Osteoblast (primary cell): ENCODE results near the gene NUDT16. TPM values are rescaled to one million over a fixed set of nuclear protein-coding genes. Genes with fewer than 3 reads are reported as not detected.

Experiments
- DNase-seq: peaks from one replicate; pipeline ENCODE4 v3.0.0; 2011; ENCODE audit warnings: low spot score, mixed read lengths; ENCODE audit not compliant: insufficient read length; ENCODE audit errors: missing footprints
- H2AFZ ChIP-seq: 2 replicates; pipeline ENCODE4 v1.6.0; 2011; ENCODE audit warnings: mild to moderate bottlenecking, low read length
- H3K27ac ChIP-seq: 2 replicates; pipeline ENCODE4 v1.5.1; 2011; ENCODE audit warnings: mild to moderate bottlenecking, low read depth, low read length, moderate library complexity
- H3K27me3 ChIP-seq: 2 replicates; pipeline ENCODE4 v1.6.0; 2012; ENCODE audit warnings: mild to moderate bottlenecking, control low read depth, inconsistent platforms, low read length, moderate library complexity; ENCODE audit not compliant: insufficient read depth
- H3K36me3 ChIP-seq: 2 replicates; pipeline ENCODE4 v1.5.1; 2011; ENCODE audit warnings: mild to moderate bottlenecking, low read length, control low read depth, moderate library complexity; ENCODE audit not compliant: insufficient read depth
- H3K4me1 ChIP-seq: 2 replicates; pipeline ENCODE4 v1.5.1; 2011; ENCODE audit warnings: mild to moderate bottlenecking, low read length, control low read depth, moderate library complexity; ENCODE audit not compliant: insufficient read depth
- H3K4me2 ChIP-seq: 2 replicates; pipeline ENCODE4 v1.6.0; 2011; ENCODE audit warnings: mild to moderate bottlenecking, low read length; ENCODE audit not compliant: insufficient read depth
- H3K4me3 ChIP-seq: fragments of 200-600 bp; sonication (generic); 3 replicates; pipeline ENCODE4 v1.5.1; 2012; ENCODE audit warnings: mild to moderate bottlenecking, low read length, inconsistent platforms; ENCODE audit not compliant: insufficient read depth
- H3K79me2 ChIP-seq: 2 replicates; pipeline ENCODE4 v1.6.0; 2012; ENCODE audit warnings: mild to moderate bottlenecking, low read length, control low read depth, inconsistent platforms; ENCODE audit not compliant: insufficient read depth
- H3K9me3 ChIP-seq: 2 replicates; pipeline ENCODE4 v1.5.1; 2011; ENCODE audit warnings: low read depth, low read length, control low read depth
- H4K20me1 ChIP-seq: 2 replicates; pipeline ENCODE4 v1.6.0; 2012; ENCODE audit warnings: mild to moderate bottlenecking, low read length, control low read depth; ENCODE audit not compliant: insufficient read depth
- total RNA-seq: library from RNA; depleted of rRNA; stranded (reverse); fragments of >200 nt; gene quantifications from 2 replicates; pipeline ENCODE4 v1.2.3, GENCODE V29; 2012
- TF ChIP-seq, protein P1 (sequence below): IDR thresholded peaks from 2 replicates; pipeline ENCODE4 v1.5.1; 2011; ENCODE audit warnings: mild to moderate bottlenecking, low read depth, low read length, moderate library complexity; ENCODE audit errors: extremely low read depth

The NUDT16 gene
- total RNA-seq, 1 donor = 10.1 TPM

DNA sequence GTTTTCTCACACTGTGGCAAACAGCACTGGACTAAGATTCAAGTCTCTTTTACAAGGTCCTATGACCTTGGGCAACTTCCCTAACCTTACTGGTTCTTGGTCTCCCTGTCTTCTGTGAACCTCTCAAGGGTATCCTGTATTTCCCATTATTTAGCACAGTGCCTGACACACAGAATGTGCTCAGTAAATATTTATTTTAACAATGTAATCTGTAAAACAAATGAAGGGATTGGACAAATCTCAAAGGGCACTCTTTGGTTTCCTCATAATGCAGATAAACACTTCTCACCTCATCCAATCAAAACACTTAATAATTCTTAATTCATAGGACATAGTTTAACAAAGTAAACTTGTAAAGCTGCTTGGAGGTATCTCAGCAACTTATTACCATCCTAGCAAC, 12.8 kb downstream of the NUDT16 start:
- H3K9me3 ChIP-seq = no peaks in the 10 kb centered on the region
- H3K79me2 ChIP-seq = no peaks in the 10 kb centered on the region
- no peak overlapping the region for H3K27ac ChIP-seq
- H3K36me3 ChIP-seq = no peaks in the 10 kb centered on the region
- no peaks in the 10 kb centered on the region for H3K27me3 ChIP-seq
- no peak overlapping the region for H2AFZ ChIP-seq
- no peaks in the 10 kb centered on the region for H3K4me1 ChIP-seq
- TF ChIP-seq, protein P1, sequence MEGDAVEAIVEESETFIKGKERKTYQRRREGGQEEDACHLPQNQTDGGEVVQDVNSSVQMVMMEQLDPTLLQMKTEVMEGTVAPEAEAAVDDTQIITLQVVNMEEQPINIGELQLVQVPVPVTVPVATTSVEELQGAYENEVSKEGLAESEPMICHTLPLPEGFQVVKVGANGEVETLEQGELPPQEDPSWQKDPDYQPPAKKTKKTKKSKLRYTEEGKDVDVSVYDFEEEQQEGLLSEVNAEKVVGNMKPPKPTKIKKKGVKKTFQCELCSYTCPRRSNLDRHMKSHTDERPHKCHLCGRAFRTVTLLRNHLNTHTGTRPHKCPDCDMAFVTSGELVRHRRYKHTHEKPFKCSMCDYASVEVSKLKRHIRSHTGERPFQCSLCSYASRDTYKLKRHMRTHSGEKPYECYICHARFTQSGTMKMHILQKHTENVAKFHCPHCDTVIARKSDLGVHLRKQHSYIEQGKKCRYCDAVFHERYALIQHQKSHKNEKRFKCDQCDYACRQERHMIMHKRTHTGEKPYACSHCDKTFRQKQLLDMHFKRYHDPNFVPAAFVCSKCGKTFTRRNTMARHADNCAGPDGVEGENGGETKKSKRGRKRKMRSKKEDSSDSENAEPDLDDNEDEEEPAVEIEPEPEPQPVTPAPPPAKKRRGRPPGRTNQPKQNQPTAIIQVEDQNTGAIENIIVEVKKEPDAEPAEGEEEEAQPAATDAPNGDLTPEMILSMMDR = no peak
- no peak overlapping the region for H3K4me2 ChIP-seq
- DNase-seq = no peak
- H3K4me3 ChIP-seq = no peak overlapping the region
- no peaks in the 10 kb centered on the region for H4K20me1 ChIP-seq

- no peak for DNase-seq
- Histone ChIP-seq H3K36me3 (no peaks in the 10 kb centered on the region), H3K9me3 (no peaks in the 10 kb centered on the region), H3K27me3 (no peaks in the 10 kb centered on the region), H3K4me3 (no peak overlapping the region), H3K27ac (no peak overlapping the region), H3K4me2 (no peak overlapping the region), H3K4me1 (no peaks in the 10 kb centered on the region), H3K79me2 (no peaks in the 10 kb centered on the region), H4K20me1 (no peaks in the 10 kb centered on the region), H2AFZ (no peak overlapping the region)
- TF ChIP-seq, protein P1 = no peak
Measured at GRCh38 chr3:131396170-131396569, 14.6 kb downstream of the NUDT16 start.

DNA sequence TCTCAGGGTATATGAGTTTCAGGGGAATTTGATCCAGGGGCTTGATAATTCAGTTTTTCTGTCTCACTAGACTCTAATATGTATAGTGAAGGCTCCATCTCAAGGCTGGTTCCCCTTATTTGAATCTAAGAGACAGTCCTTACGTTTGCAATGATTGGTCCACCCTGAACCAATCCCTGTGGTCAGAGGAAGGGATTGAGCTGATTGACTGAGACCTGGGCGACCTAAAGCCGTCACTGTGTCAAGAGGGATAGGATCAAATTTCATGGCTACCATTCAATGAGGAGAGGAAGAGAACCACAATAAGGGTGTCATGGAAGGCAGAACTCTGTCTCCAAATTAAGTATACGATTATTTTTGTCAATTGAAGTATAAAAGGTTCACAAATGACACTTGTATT, 16.3 kb downstream of the NUDT16 start:
- Histone ChIP-seq H3K9me3 (no peaks in the 10 kb centered on the region), H3K36me3 (no peaks in the 10 kb centered on the region), H3K79me2 (no peaks in the 10 kb centered on the region), H3K4me1 (peaks cover 10% of the 10 kb centered on the region), H3K4me2 (no peak overlapping the region), H2AFZ (no peak overlapping the region), H3K27me3 (no peaks in the 10 kb centered on the region), H4K20me1 (no peaks in the 10 kb centered on the region), H3K4me3 (no peak overlapping the region), H3K27ac (no peak overlapping the region)
- DNase-seq = no peak
- TF ChIP-seq, protein P1 = no peak

DNA sequence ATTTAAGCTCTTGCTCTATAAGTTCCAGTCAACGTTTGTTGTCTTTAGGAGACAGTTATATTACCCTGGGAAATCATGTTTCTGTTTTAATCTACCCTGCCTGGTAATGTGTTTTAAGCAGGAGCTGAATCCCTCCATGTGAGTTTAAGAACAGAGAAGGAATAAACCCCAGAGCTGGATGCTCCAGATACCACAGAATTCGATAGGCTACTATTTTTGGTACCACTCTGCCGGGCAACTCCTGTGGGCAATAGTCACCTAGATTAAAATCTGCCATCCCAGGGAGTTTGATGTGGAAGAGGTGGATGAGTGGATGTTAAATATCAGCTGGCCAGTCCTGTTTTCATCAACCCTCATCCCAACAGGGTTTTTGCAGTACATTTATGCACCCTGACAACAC, 20.4 kb downstream of the NUDT16 start:
- Histone ChIP-seq H3K9me3 (no peaks in the 10 kb centered on the region), H3K4me1 (peaks cover 15% of the 10 kb centered on the region), H3K79me2 (no peaks in the 10 kb centered on the region), H3K4me2 (peak overlapping the region; percentile 59), H3K36me3 (no peaks in the 10 kb centered on the region), H3K27me3 (no peaks in the 10 kb centered on the region), H3K4me3 (no peak overlapping the region), H4K20me1 (no peaks in the 10 kb centered on the region), H3K27ac (no peak overlapping the region), H2AFZ (peak overlapping the region; percentile 89)
- TF ChIP-seq, protein P1 = no peak
- DNase-seq = no peak
